ENCODE measurements around the gene SPATA31D1.
A peak's percentile ranks its signal among the peaks of the same experiment; 100 is the strongest.

The SPATA31D1 gene

GRCh38 chr9:82012276-82012675, 23.7 kb downstream of the SPATA31D1 start:
- Histone ChIP-seq H3K79me1 (ENCODE audit: low read length) (no peaks in the 10 kb centered on the region), H2AFZ (ENCODE audit: insufficient read depth, low read length, poor library complexity) (no peak overlapping the region), H2BK5ac (ENCODE audit: low read depth, low read length, poor library complexity) (no peak overlapping the region), H3K9ac (ENCODE audit: low read length) (no peak overlapping the region), H2BK12ac (ENCODE audit: low read length) (no peak overlapping the region), H3K4me2 (ENCODE audit: low read length) (no peak overlapping the region), H3K4ac (ENCODE audit: low read depth, low read length) (no peak overlapping the region), H3K36me3 (ENCODE audit: control insufficient read depth in 1 of 2, insufficient read depth in 2 of 2, low read length in 2 of 2) (no peaks in the 10 kb centered on the region), H3K18ac (ENCODE audit: low read length) (no peak overlapping the region), H4K91ac (ENCODE audit: low read depth, low read length) (no peak overlapping the region), H3K9me3 (ENCODE audit: insufficient read depth, low read depth, low read length) (no peaks in the 10 kb centered on the region), H3K79me2 (ENCODE audit: control insufficient read depth, insufficient read depth, low read length, poor library complexity) (no peaks in the 10 kb centered on the region), H3K4me1 (ENCODE audit: control insufficient read depth in 1 of 2, insufficient read depth in 2 of 2, low read length in 2 of 2) (no peaks in the 10 kb centered on the region), H4K8ac (ENCODE audit: low read depth, low read length) (no peak overlapping the region), H2AK5ac (ENCODE audit: low read length) (no peak overlapping the region), H3K4me3 (ENCODE audit: low read depth, low read length) (no peak overlapping the region), H3K14ac (ENCODE audit: low read length) (no peak overlapping the region), H2BK120ac (ENCODE audit: insufficient read depth, low read length, poor library complexity) (no peak overlapping the region), H4K12ac (ENCODE audit: low read depth, low read length) (no peak overlapping the region), H3K27ac (ENCODE audit: low read depth, low read length) (no peak overlapping the region), H3K23ac (ENCODE audit: low read length) (no peak overlapping the region), H3K27me3 (ENCODE audit: insufficient read depth, low read length) (no peaks in the 10 kb centered on the region)
- DNase-seq = no peak
- no CpG with 5 or more reads among the region's 1 CpG for WGBS (ENCODE audit: extremely low coverage, insufficient coverage, insufficient read length)

- Histone ChIP-seq H2BK5ac (ENCODE audit: low read depth, low read length, poor library complexity) (no peak overlapping the region), H3K4me3 (ENCODE audit: low read depth, low read length) (no peak overlapping the region), H3K18ac (ENCODE audit: low read length) (no peak overlapping the region)
These were observed 31.8 kb downstream of the SPATA31D1 start for GRCh38 chr9:82020331-82020730.

GRCh38 chr9:82021198-82021597, 32.6 kb downstream of the SPATA31D1 start:
- Histone ChIP-seq H2BK5ac (ENCODE audit: low read depth, low read length, poor library complexity) (peak overlapping the region; percentile 97), H2AFZ (ENCODE audit: insufficient read depth, low read length, poor library complexity) (no peak overlapping the region), H2BK120ac (ENCODE audit: insufficient read depth, low read length, poor library complexity) (peak overlapping the region; percentile 90), H3K4me3 (ENCODE audit: low read depth, low read length) (no peak overlapping the region), H3K4me2 (ENCODE audit: low read length) (no peak overlapping the region), H3K14ac (ENCODE audit: low read length) (peak overlapping the region; percentile 82), H3K9ac (ENCODE audit: low read length) (no peak overlapping the region), H3K9me3 (ENCODE audit: insufficient read depth, low read depth, low read length) (no peaks in the 10 kb centered on the region), H4K91ac (ENCODE audit: low read depth, low read length) (peak overlapping the region; percentile 68), H3K23ac (ENCODE audit: low read length) (no peak overlapping the region), H3K79me2 (ENCODE audit: control insufficient read depth, insufficient read depth, low read length, poor library complexity) (peaks cover 2% of the 10 kb centered on the region), H3K27ac (ENCODE audit: low read depth, low read length) (peak overlapping the region; percentile 76), H2AK5ac (ENCODE audit: low read length) (peak overlapping the region; percentile 54), H3K4ac (ENCODE audit: low read depth, low read length) (peak overlapping the region; percentile 62), H3K27me3 (ENCODE audit: insufficient read depth, low read length) (no peaks in the 10 kb centered on the region), H3K18ac (ENCODE audit: low read length) (no peak overlapping the region), H3K79me1 (ENCODE audit: low read length) (peaks cover 5% of the 10 kb centered on the region), H4K12ac (ENCODE audit: low read depth, low read length) (peak overlapping the region; percentile 18), H2BK12ac (ENCODE audit: low read length) (peak overlapping the region; percentile 80), H4K8ac (ENCODE audit: low read depth, low read length) (peak overlapping the region; percentile 60), H3K4me1 (ENCODE audit: control insufficient read depth in 1 of 2, insufficient read depth in 2 of 2, low read length in 2 of 2) (peaks cover 4% of the 10 kb centered on the region in 2 experiments), H3K36me3 (ENCODE audit: control insufficient read depth in 1 of 2, insufficient read depth in 2 of 2, low read length in 2 of 2) (no peaks in the 10 kb centered on the region)
- DNase-seq = peak; percentile 10 to 20

More at GRCh38 chr9:82020331-82020730, 31.8 kb downstream of the SPATA31D1 start:
- H3K79me1 ChIP-seq (ENCODE audit: low read length) = peaks cover 5% of the 10 kb centered on the region
- no peak overlapping the region for H3K4ac ChIP-seq (ENCODE audit: low read depth, low read length)
- H3K27me3 ChIP-seq (ENCODE audit: insufficient read depth, low read length) = no peaks in the 10 kb centered on the region
- peaks cover 4% of the 10 kb centered on the region in 2 experiments for H3K4me1 ChIP-seq (ENCODE audit: control insufficient read depth in 1 of 2, insufficient read depth in 2 of 2, low read length in 2 of 2)
- no peak overlapping the region for H2BK120ac ChIP-seq (ENCODE audit: insufficient read depth, low read length, poor library complexity)
- H3K27ac ChIP-seq (ENCODE audit: low read depth, low read length) = no peak overlapping the region
- H2AK5ac ChIP-seq (ENCODE audit: low read length) = no peak overlapping the region
- H2AFZ ChIP-seq (ENCODE audit: insufficient read depth, low read length, poor library complexity) = no peak overlapping the region
- no peak for DNase-seq
- H3K4me2 ChIP-seq (ENCODE audit: low read length) = no peak overlapping the region
- H3K23ac ChIP-seq (ENCODE audit: low read length) = no peak overlapping the region
- no peak overlapping the region for H3K14ac ChIP-seq (ENCODE audit: low read length)
- peaks cover 2% of the 10 kb centered on the region for H3K79me2 ChIP-seq (ENCODE audit: control insufficient read depth, insufficient read depth, low read length, poor library complexity)
- no peak overlapping the region for H4K91ac ChIP-seq (ENCODE audit: low read depth, low read length)
- no peaks in the 10 kb centered on the region for H3K36me3 ChIP-seq (ENCODE audit: control insufficient read depth in 1 of 2, insufficient read depth in 2 of 2, low read length in 2 of 2)
- H2BK12ac ChIP-seq (ENCODE audit: low read length) = no peak overlapping the region
- no peaks in the 10 kb centered on the region for H3K9me3 ChIP-seq (ENCODE audit: insufficient read depth, low read depth, low read length)
- no peak overlapping the region for H4K8ac ChIP-seq (ENCODE audit: low read depth, low read length)
- no peak overlapping the region for H4K12ac ChIP-seq (ENCODE audit: low read depth, low read length)
- no peak overlapping the region for H3K9ac ChIP-seq (ENCODE audit: low read length)

- Histone ChIP-seq H3K4ac (ENCODE audit: low read depth, low read length) (no peak overlapping the region), H2BK5ac (ENCODE audit: low read depth, low read length, poor library complexity) (no peak overlapping the region), H4K12ac (ENCODE audit: low read depth, low read length) (no peak overlapping the region), H3K9ac (ENCODE audit: low read length) (no peak overlapping the region), H3K79me2 (ENCODE audit: control insufficient read depth, insufficient read depth, low read length, poor library complexity) (peaks cover 2% of the 10 kb centered on the region), H3K9me3 (ENCODE audit: insufficient read depth, low read depth, low read length) (no peaks in the 10 kb centered on the region), H3K18ac (ENCODE audit: low read length) (no peak overlapping the region), H3K4me3 (ENCODE audit: low read depth, low read length) (no peak overlapping the region), H3K14ac (ENCODE audit: low read length) (no peak overlapping the region), H4K91ac (ENCODE audit: low read depth, low read length) (no peak overlapping the region), H2AFZ (ENCODE audit: insufficient read depth, low read length, poor library complexity) (no peak overlapping the region), H3K27ac (ENCODE audit: low read depth, low read length) (no peak overlapping the region), H2BK12ac (ENCODE audit: low read length) (no peak overlapping the region), H3K4me1 (ENCODE audit: control insufficient read depth in 1 of 2, insufficient read depth in 2 of 2, low read length in 2 of 2) (peaks cover 4% of the 10 kb centered on the region in 2 experiments), H3K23ac (ENCODE audit: low read length) (no peak overlapping the region), H3K27me3 (ENCODE audit: insufficient read depth, low read length) (no peaks in the 10 kb centered on the region), H3K4me2 (ENCODE audit: low read length) (no peak overlapping the region), H3K36me3 (ENCODE audit: control insufficient read depth in 1 of 2, insufficient read depth in 2 of 2, low read length in 2 of 2) (no peaks in the 10 kb centered on the region), H4K8ac (ENCODE audit: low read depth, low read length) (no peak overlapping the region), H2AK5ac (ENCODE audit: low read length) (no peak overlapping the region), H2BK120ac (ENCODE audit: insufficient read depth, low read length, poor library complexity) (no peak overlapping the region), H3K79me1 (ENCODE audit: low read length) (peaks cover 5% of the 10 kb centered on the region)
- no CpG with 5 or more reads among the region's 2 CpGs for WGBS (ENCODE audit: extremely low coverage, insufficient coverage, insufficient read length)
- DNase-seq = no peak
These were observed 33.5 kb downstream of the SPATA31D1 start for GRCh38 chr9:82022121-82022520.

Data from trophoblast cell (in vitro differentiated cells and primary cell).